GM21619 (cell line): ENCODE data around the gene SUPT16H.
A peak's percentile ranks its signal among the peaks of the same experiment; 100 is the strongest.
"Not testable (repeated sequence)": the region's sequence is repeated elsewhere in the genome, so short reads cannot be mapped to it uniquely, and the experiment has no call there.

Experiments
- ATAC-seq: cut with Tn5 transposase; IDR thresholded peaks from one replicate; pipeline ENCODE4 v1.9.1; 2021; ENCODE audit not compliant: unreplicated experiment

The SUPT16H gene

DNA sequence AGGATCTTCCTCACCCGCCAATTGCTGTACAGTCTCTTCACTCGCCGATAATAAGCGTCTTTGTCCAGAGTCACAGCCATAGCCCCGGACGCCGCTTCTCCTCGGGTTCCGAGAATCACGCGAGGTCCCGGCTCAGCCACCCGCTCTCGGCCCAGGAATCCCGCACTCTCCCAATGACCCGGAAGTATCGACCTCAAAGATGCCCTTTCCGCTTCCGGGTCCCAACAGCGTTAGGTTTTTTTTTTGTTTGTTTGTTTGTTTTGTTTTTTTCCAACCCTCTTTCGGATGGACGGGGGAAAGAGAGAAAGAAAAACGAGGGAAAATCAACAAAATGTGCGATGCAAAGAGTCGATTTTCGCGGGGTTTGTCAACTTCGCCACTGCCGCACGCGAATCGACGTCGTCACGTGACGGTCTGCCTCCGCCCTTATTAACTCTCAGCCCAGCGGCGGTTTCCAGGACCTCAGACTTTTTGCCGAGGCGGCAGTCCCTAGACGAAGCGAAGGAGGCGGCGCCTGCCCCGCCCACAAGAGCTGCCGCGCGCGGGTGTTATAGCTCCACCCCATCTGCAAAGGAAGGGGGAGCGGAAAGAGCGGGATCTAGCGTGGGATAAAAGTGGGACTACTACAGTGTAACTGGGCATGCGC lies at the start of gene SUPT16H:
Gene SUPT16H (minus strand): TSS at position 172 of the 646 bp plus-strand sequence. CDS start 92 bp downstream, at position 80.
- peak; percentile 85 for ATAC-seq

DNA sequence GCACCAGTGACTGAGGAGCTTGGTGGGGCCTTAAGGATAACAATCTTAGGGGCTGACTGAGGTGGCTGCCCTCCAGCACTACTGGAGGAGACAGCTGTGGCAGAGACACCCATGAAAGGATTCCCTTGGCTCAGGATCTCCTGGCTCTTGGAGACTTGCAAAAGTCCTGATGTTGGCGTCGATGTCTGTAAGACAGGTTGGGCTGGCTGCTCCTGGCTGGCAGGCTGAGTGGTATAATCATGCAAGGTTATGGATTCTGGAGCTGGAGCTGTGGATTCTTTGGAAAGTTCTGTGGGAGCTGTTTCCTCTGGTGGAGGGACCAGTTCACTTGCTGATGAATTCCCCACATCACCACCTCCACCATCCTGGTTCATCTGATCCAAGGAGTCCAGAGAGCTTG lies 47.3 kb upstream of the SUPT16H start:
- no peak for ATAC-seq

DNA sequence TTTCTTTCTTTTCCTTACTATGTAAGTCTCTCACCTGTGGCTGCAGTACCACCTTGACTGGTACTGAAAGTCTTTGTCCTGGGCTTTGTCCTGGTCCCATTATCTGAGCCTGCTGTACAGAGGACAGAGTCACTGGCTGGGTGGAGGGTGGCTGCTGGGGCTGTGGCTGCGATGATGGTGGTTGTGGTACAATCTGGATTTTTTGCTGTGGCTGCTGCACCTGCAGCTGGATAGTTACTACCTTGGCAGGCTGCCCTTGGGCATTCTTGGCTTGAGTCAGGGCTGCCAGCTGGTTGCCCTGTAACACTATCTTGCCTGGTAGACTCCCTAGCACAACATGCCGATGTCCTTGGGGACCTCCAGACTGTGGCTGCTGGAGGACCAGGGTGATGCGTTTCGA lies 45.1 kb upstream of the SUPT16H start:
- no peak for ATAC-seq

GRCh38 chr14:21426692-21427091 lies 42.9 kb upstream of the SUPT16H start:
- ATAC-seq = no peak

- ATAC-seq = no peak
These were observed 35.7 kb upstream of the SUPT16H start for GRCh38 chr14:21419528-21419927.

DNA sequence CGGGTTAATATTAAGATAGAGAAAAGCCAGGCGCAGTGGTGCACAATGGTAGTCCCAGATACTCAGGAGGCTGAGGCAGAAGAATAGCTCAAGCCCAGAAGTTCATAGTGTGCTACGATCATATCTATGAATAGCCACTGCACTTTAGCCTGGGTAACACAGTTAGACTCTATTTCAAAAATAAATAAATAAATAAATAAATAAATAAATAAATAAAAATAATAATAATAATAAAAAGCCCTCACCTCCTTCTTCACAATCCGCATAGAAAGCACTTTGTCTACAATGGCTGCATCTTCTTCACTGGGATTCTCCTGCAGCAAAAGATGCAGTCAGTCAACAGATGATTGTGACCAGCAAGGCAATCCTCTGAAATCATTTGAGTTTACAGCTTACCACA lies 31.5 kb upstream of the SUPT16H start:
- ATAC-seq = no peak

DNA sequence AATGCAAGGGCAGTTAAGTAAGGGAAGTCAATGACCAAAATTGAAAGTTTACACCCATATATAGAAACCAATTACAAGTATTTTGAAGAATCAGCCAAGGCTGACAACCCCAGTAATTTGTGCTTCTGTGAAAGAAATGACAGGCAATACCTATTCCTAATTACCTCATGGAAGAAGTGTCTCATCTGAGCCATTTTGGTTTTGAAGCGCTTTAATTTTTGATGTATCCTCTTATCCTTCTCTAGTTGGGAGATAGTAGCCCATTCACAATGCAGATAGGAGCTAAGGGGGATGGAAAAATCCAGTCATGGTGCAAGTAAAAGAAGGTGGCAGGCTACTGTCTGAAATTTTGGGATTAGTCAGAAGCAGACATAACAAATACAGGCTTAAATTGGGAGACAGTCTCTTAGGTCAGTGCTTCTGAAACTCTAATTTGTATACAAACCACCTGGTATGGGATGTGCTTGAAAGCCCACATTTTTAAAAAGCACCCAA lies 30.4 kb upstream of the SUPT16H start:
- ATAC-seq = no peak

GRCh38 chr14:21408147-21408546 lies 24.3 kb upstream of the SUPT16H start:
- ATAC-seq = no peak

DNA sequence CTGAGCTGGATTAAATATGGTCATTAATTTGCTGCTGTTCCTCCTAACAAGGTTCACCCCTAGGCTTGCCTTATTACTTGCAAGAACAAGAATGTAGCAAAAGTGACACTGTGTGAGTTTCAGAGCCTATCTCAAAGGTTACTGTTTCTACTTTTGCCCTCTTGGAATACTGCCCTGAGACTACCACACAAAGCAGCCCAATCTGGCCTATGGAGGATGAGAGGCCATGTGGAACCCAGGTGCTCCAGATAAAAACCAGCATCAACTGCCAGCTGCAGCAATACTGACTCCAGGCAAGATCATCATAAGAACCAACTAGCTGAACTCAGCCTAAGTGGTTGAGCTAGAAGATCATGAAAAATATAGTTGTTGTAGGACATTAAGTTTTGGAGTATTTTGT lies 22.4 kb upstream of the SUPT16H start:
- no peak for ATAC-seq

- ATAC-seq = no peak
These were observed 21.3 kb upstream of the SUPT16H start for GRCh38 chr14:21405097-21405496.

- ATAC-seq = no peak
These were observed 15.6 kb upstream of the SUPT16H start for GRCh38 chr14:21399311-21399870.

- no peak for ATAC-seq
These were observed 15.1 kb upstream of the SUPT16H start for GRCh38 chr14:21398901-21399300.

GRCh38 chr14:21395450-21395849 lies 11.6 kb upstream of the SUPT16H start:
- no peak for ATAC-seq

DNA sequence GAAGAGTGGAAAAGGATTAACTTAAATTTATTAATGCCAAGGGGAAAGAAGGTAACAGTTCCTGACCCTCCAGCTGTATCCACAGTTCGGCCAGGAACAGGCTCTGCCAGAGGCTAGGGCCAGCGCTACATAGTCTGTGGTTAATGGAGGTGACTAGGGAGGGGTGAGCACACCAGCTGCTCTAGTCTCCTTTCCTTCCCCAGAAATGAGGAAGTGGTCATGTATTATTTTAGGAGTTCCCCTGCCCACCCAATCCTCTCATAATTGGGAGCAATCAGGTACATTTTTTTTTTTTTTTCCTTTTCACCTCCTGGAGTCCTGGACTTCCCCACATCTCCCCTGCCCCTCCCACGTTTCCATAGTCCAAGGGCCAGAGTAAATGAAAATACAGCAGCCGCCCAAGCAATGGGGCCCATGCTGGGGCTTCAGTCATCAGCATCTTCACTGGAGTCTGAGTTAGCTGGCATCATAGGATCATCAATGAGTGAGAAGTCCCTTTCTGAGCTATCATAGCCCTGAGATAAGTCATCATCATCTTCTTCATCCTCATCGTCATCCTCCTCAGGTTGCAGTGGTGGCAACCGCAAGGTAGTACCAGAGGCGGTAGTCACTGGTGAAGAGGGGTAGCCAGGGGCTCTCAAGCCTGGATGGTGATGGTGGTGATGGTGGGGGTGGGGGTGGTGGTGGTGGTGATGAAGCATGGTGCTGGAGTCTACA lies 1.5 kb upstream of the SUPT16H start:
- ATAC-seq = no peak

DNA sequence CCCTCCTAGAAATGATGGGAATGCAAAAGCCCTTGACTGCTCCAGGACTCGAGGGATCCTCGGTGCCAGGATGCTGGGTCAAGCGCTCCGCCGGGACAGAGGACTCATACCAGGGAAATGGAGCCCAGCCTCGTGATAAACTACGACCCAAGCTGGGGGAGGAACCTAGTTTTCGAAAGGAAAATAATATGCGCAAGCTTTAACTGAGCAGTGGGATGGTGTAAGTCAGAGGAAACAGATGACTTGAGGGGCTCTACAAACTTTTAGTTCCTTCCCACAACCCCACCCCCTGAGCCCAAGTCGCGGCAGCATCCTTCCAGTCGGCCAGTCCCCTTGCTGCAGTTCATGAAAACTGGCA lies 654 bp upstream of the SUPT16H start:
- ATAC-seq = peak; percentile 30

DNA sequence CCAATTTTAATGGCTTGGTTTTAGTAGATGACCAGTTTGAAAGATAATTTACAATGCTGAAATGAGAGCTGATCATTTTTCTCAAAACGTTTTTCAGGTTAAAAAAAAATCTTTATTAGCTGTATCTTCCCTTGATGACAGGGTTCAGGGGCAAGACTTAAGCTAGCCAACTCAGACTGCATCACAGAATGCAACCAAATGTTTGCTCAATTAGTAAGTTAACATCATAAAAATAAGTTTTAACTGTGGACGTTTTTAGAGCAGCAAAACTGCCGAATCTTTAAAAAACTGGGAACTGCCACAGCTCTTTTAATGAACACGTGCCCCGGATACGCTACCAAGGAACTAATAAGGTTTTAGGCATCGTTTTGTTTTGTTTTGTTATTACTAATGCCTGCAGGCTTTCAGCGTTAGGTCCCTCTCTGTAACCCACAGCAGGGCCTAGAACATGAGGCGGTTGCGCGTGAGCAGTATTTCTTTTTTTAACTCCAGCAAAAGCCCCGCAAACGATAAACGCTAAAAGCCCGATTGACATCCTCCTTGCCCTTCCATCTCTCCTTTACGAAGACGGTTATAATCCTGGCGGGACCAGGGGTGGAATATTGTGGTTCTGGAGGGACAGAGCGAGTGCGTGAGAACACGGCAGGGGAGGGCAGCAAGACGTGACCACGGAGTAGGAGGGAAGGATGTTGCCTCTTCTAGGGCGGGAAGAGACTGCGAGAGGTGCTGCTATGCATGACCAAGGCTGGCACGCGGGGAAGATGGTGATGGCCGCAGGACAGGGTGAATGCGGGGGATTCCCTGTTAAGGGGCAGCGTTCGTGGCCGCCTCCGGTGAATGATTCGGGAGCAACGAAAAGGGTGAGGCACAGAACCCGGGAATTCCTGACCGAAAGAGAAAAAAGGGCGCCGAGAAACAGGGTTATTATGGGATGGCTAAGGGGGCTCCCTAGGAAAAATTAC lies 652 bp downstream of the SUPT16H start:
- ATAC-seq = peak; percentile 23

DNA sequence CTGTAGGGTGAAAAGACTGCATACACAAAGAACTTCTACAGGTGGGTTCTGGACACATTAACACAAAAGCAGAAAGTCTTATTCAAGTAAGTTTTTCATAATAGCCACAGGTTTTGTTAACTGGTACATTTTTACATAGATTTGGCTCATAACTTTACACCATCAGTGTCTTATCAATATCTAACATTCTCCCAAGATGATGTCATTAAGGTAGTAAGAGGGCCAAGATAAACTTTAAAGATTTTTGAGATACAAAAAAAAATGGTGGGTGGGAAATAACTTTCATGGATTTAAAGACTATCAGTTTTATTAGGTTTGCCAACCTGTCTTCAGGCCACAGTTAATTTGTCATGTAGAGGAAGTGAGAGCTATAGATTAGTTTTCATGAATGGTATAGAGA lies 1.7 kb downstream of the SUPT16H start:
- ATAC-seq = no peak

- ATAC-seq = no peak
These were observed 4.5 kb downstream of the SUPT16H start for GRCh38 chr14:21379338-21379737.

GRCh38 chr14:21373980-21374379 lies 9.8 kb downstream of the SUPT16H start:
- ATAC-seq = no peak

DNA sequence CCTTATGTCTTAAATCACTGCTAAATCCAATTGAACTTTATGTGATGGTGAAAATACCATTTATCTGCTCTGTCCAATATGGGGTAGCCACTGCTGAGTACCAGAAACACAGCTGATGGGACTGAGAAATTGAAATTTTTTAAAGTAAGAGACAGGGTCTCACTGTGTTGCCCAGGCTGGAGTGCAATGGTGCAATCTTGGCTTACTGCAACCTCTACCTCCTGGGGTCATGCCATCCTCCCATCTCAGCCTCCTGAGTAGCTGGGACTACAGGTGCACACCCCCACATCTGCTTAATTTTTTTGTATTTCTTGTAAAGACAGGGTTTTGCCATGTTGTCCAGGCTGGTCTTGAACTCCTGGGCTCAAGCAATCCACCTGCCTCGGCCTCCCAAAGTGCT lies 11.0 kb downstream of the SUPT16H start:
- not testable (repeated sequence) for ATAC-seq
